ENCODE data around the gene DCLK2.

The DCLK2 gene

GRCh38 chr4:150264595-150265161 is 186.4 kb downstream of the DCLK2 start:
- in situ Hi-C loops (cut with MboI; ENCODE audit: low sequenced_read_pairs, unreplicated experiment), result no loop called here
- no peak for DNase-seq (ENCODE audit: low spot score)
- no peak for TF ChIP-seq CTCF (IDR thresholded peaks at IDR 0.05; ENCODE audit: borderline replicate concordance, control extremely low read depth, extremely low read depth, insufficient read depth, missing control alignments)

GRCh38 chr4:150265806-150266205 is 187.6 kb downstream of the DCLK2 start:
- DNase-seq (ENCODE audit: low spot score), result no peak
- TF ChIP-seq CTCF (IDR thresholded peaks at IDR 0.05; ENCODE audit: borderline replicate concordance, control extremely low read depth, extremely low read depth, insufficient read depth, missing control alignments), result no peak
- in situ Hi-C loops (cut with MboI; ENCODE audit: low sequenced_read_pairs, unreplicated experiment), result no loop called here

- no peak for TF ChIP-seq CTCF (IDR thresholded peaks at IDR 0.05; ENCODE audit: borderline replicate concordance, control extremely low read depth, extremely low read depth, insufficient read depth, missing control alignments)
- in situ Hi-C loops (cut with MboI; ENCODE audit: low sequenced_read_pairs, unreplicated experiment), result no loop called here
- DNase-seq (ENCODE audit: low spot score), result no peak
Measured at GRCh38 chr4:150268444-150268843, 190.2 kb downstream of the DCLK2 start.

GRCh38 chr4:150278206-150278605 is 200.0 kb downstream of the DCLK2 start:
- in situ Hi-C loops (cut with MboI; ENCODE audit: low sequenced_read_pairs, unreplicated experiment), result no loop called here
- TF ChIP-seq CTCF (IDR thresholded peaks at IDR 0.05; ENCODE audit: borderline replicate concordance, control extremely low read depth, extremely low read depth, insufficient read depth, missing control alignments), result no peak

GRCh38 chr4:150280081-150280895 is 202.0 kb downstream of the DCLK2 start:
- no peak for DNase-seq (ENCODE audit: low spot score)
- in situ Hi-C loops (cut with MboI; ENCODE audit: low sequenced_read_pairs, unreplicated experiment), result no loop called here
- no peak for TF ChIP-seq CTCF (IDR thresholded peaks at IDR 0.05; ENCODE audit: borderline replicate concordance, control extremely low read depth, extremely low read depth, insufficient read depth, missing control alignments)

More at GRCh38 chr4:150278206-150278605, 200.0 kb downstream of the DCLK2 start:
- DNase-seq (ENCODE audit: low spot score), result no peak

- in situ Hi-C loops (cut with MboI; ENCODE audit: low sequenced_read_pairs, unreplicated experiment), result no loop called here
- TF ChIP-seq CTCF (IDR thresholded peaks at IDR 0.05; ENCODE audit: borderline replicate concordance, control extremely low read depth, extremely low read depth, insufficient read depth, missing control alignments), result no peak
Measured at GRCh38 chr4:150280975-150281374, 202.7 kb downstream of the DCLK2 start.

More at GRCh38 chr4:150280975-150281374, 202.7 kb downstream of the DCLK2 start:
- DNase-seq (ENCODE audit: low spot score), result no peak
